ENCODE results near the gene PFKFB3.

The PFKFB3 gene

DNA sequence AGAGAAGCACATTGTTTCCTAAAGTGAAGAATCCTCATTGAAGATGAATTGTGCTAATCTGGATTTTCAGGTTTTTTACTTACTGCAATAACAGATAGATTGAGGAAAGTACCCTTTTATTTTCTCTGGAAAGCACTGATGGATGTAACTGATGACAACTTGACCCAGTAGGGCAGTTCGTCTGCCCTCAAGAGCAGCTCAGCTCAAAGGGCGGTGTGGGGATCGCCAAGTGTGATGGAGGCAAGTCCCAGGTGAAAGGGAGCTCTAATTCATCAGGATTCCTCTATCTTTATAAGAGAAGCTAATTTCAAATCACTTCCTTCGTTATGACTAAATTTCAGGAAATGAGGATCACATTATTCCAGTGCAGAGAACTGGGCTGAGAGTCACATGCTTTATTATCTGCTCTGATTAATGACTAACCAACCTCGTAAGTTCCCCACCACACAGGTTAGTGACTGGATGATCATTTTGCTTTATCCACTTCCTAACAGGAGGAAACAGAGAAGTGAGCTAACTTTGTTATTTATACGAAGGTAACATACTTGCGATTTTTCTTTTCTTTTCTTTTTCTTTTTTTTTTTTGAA is 98.8 kb downstream of the PFKFB3 start:
- DNase-seq (ENCODE audit: low read depth): no peak

Data from non-pigmented ciliary epithelial cell (primary cell).